GM19455 (cell line): ENCODE data around the gene AKAP6.

Experiments used
- ATAC-seq: cut with Tn5 transposase; IDR thresholded peaks from one replicate; pipeline ENCODE4 v1.9.1; 2021; ENCODE audit not compliant: unreplicated experiment

AKAP6 gene

GRCh38 chr14:32524609-32525375 lies 195.7 kb downstream of the AKAP6 start:
- ATAC-seq, result no peak

- no peak for ATAC-seq
Measured at GRCh38 chr14:32525591-32525990, 196.5 kb downstream of the AKAP6 start.

- ATAC-seq, result no peak
Measured at GRCh38 chr14:32530800-32531199, 201.7 kb downstream of the AKAP6 start.

GRCh38 chr14:32531942-32532515 lies 202.9 kb downstream of the AKAP6 start:
- no peak for ATAC-seq

- ATAC-seq, result no peak
Measured at GRCh38 chr14:32534145-32534544, 205.0 kb downstream of the AKAP6 start.

- no peak for ATAC-seq
Measured at GRCh38 chr14:32536175-32536574, 207.1 kb downstream of the AKAP6 start.

GRCh38 chr14:32537166-32537565 lies 208.1 kb downstream of the AKAP6 start:
- ATAC-seq, result no peak

GRCh38 chr14:32542507-32542906 lies 213.4 kb downstream of the AKAP6 start:
- no peak for ATAC-seq

- ATAC-seq, result no peak
Measured at GRCh38 chr14:32545095-32545494, 216.0 kb downstream of the AKAP6 start.

GRCh38 chr14:32545506-32546210 lies 216.6 kb downstream of the AKAP6 start:
- ATAC-seq, result no peak

- ATAC-seq, result no peak
Measured at GRCh38 chr14:32546246-32546645, 217.1 kb downstream of the AKAP6 start.

- no peak for ATAC-seq
Measured at GRCh38 chr14:32552766-32553165, 223.7 kb downstream of the AKAP6 start.

- no peak for ATAC-seq
Measured at GRCh38 chr14:32559048-32559447, 229.9 kb downstream of the AKAP6 start.

- no peak for ATAC-seq
Measured at GRCh38 chr14:32559590-32559989, 230.5 kb downstream of the AKAP6 start.

- peak; percentile 72 for ATAC-seq
Measured at GRCh38 chr14:32560209-32560857, 231.2 kb downstream of the AKAP6 start.

- no peak for ATAC-seq
Measured at GRCh38 chr14:32561520-32561919, 232.4 kb downstream of the AKAP6 start.

- no peak for ATAC-seq
Measured at GRCh38 chr14:32564596-32564995, 235.5 kb downstream of the AKAP6 start.

GRCh38 chr14:32565256-32565655 lies 236.2 kb downstream of the AKAP6 start:
- no peak for ATAC-seq

GRCh38 chr14:32567543-32568384 lies 238.7 kb downstream of the AKAP6 start:
- no peak for ATAC-seq

GRCh38 chr14:32571551-32571950 lies 242.5 kb downstream of the AKAP6 start:
- ATAC-seq, result no peak
